GM21515 (cell line): ENCODE results near the gene ECHS1.
"Not testable (repeated sequence)": the region's sequence is repeated elsewhere in the genome, so short reads cannot be mapped to it uniquely, and the experiment has no call there.

ENCODE experiments used
- ATAC-seq: cut with Tn5 transposase; IDR thresholded peaks from one replicate; pipeline ENCODE4 v1.9.1; 2021; ENCODE audit not compliant: unreplicated experiment

ECHS1 gene

GRCh38 chr10:133400624-133401424, 27.7 kb upstream of the ECHS1 start:
- ATAC-seq: peak; percentile 75

DNA sequence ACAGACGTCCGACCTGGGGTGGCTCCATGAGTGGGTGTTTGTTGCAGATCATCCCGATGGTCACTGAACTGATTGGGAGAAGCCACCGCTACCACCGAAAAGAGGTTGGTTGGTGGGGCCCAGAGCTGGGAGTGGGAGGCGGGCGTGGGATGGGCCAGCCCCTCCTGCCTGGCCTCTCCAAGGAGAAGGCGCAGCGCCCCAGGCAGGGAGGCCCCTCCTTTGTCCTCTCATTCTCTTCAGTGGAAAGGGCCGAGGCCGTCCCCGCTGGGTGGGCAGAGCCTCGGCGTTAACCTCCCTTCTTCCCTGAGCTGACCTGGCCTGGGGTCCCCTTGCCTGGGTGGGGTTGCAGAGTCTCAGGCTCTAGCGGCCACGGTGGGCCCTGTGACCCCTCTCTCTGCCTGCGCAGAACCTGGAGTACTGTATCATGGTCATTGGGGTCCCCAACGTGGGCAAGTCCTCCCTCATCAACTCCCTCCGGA, 26.0 kb upstream of the ECHS1 start:
- no peak for ATAC-seq

DNA sequence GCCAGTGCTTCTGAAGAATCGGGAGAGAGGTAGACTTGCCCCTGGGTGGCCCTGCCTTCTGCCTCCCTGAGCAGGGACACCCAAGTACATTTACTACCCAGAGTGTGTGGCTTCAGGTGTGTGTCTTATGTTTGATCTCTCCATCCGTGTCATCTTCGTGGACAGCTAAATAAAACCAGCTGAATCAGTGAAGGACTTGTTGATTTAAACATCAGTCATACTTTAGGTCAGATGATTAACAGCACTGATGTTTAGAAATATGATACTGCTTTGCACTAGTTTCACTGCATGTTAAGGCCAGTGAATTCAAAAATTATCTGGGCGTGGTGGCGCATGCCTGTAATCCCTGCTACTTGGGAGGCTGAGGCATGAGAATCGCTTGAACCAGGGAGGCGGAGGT, 24.8 kb upstream of the ECHS1 start:
- ATAC-seq: no peak

DNA sequence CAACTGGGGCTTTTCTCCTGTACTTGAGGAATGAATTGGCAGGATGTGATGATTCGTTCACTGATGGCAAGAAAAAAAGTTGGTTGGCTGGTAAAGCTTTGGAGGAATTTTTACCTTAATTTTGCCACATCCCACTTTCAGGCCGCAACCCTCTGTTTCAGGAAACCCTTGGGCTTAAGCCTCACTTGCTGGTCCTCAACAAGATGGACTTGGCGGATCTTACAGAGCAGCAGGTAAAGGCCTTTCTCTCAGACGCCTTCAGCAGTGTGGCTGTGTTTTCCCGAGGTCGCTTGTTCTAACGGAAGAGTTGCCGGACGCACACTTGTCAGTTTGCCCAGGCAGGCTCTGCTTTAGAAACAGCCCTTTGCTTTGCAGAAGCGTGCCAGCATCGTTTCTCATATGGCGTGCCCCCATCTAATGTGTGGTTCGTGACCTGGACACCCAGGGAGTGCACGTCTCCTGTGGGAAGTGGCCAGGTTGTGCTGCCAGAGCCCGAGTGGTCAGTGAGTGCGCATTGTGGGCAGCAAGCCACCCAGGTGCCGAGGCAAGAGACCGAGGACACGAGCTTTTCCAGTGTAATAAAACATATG, 23.0 kb upstream of the ECHS1 start:
- no peak for ATAC-seq

DNA sequence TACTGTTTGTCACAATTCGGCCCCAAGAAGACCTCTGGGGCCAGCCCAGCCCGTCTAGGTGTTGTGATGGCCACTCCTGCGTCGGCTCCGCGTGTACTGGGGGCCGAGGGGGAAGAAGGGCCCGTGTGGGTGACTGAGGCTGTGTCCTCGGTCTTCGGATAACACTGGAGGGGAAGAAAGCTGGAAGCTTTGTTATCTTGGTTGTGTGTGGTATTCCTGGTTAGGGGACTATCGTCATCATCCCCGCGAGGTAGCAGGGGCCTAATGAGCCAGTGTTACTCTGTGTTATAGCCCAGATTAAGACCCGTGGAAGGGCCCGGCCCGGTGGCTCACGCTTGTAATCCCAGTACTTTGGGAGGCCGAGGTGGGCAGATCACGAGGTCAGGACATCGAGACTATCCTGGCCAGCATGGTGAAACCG, 21.7 kb upstream of the ECHS1 start:
- no peak for ATAC-seq

GRCh38 chr10:133394064-133394663, 21.0 kb upstream of the ECHS1 start, which contains the start of gene MTG1:
Gene MTG1 (plus strand): TSS chr10:133394157. CDS start chr10:133394221, 64 bp downstream.
- ATAC-seq: peak; percentile 66

DNA sequence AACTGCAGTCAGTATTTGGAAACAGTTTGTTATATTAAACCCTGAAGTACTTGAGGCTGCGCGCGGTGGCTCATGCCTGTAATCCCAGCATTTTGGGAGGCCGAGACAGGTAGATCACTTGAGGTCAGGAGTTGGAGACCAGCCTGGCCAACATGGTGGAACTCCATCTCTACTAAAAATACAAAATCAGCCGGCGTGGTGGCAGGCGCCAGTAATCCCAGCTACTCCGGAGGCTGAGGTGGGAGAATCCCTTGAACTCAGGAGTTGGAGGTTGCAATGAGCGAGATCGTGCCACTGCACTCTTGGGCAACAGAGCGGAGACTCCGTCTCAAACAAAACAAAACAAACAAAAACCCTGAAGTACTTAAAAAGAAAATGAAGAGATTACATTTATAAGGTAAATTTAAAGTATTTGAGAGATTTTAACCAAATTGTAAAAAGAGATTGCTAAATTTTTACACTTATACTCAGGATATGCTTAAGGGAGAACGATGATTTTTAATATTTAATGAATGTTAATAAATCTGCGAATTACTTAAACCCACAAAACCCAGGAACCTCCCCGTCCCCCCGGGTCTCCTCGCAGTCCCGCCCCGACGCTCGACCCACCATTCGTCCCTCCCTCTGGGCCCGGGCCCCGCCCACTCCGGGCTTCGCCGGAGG, 20.4 kb upstream of the ECHS1 start:
- no peak for ATAC-seq

GRCh38 chr10:133391761-133392518, 18.8 kb upstream of the ECHS1 start:
- no peak for ATAC-seq

DNA sequence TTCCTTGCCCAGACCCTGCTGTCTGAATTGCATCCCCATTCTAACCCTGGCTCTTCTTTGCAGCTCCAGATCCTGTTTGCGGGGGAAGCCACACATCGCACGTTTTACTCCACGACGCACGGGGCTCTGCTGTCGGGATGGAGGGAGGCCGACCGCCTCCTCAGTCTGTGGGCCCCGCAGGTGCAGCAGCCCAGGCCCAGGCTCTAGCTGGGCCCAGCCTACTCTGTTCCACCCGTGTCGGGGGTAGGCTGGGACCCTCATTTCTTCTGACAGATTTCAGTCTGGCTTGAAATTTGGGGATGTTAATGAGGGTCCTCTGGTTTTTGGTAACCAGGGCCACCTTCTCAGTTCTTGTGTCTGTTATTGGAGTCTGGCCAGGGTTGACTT, 18.1 kb upstream of the ECHS1 start:
- ATAC-seq: no peak

DNA sequence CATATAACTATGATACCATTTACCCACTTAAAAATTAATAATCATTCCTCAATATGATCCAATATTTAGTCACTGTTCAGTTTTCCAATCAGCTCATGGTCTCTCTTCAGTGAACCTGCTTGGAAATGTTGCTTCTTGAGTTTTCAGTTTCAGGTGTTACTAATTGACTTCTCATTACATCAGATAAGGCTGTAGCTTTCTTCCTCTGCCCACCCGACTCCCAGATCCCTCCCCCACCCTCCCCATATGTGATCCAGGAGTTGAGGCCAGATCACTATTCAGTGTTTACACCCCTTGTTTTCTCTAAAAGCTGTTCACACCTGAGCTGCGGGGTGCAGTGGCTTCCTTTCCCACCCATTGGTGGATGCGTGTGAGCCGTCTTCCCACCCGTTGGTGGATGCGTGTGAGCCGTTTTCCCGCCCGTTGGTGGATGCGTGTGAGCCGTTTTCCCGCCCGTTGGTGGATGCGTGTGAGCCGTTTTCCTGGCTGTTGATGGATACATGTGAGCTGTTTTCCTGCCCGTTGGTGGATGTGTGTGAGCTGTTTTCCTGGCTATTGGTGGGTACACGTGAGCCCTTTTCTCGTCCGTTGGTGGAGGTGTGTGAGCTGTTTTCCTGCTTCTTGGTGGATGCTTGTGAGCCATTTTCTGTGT, 17.6 kb upstream of the ECHS1 start:
- no peak for ATAC-seq

- peak; percentile 79 for ATAC-seq
Observed at GRCh38 chr10:133388973-133389818, 16.0 kb upstream of the ECHS1 start.

- ATAC-seq: no peak
Observed at GRCh38 chr10:133388236-133388972, 15.2 kb upstream of the ECHS1 start.

GRCh38 chr10:133386951-133387350, 13.8 kb upstream of the ECHS1 start:
- ATAC-seq: not testable (repeated sequence)

GRCh38 chr10:133385214-133385613, 12.1 kb upstream of the ECHS1 start:
- no peak for ATAC-seq

GRCh38 chr10:133384071-133384470, 10.9 kb upstream of the ECHS1 start:
- no peak for ATAC-seq

- no peak for ATAC-seq
Observed at GRCh38 chr10:133383551-133383950, 10.4 kb upstream of the ECHS1 start.

- no peak for ATAC-seq
Observed at GRCh38 chr10:133381036-133381435, 7.9 kb upstream of the ECHS1 start.

GRCh38 chr10:133379801-133380666, 6.9 kb upstream of the ECHS1 start:
- ATAC-seq: peak; percentile 2
